SH-SY5Y (cell line): Measurements from ENCODE around the gene TUSC2.

ENCODE experiments used
- GATA2 ChIP-seq: IDR thresholded peaks from 2 replicates; pipeline ENCODE4 v1.6.1; 2011; ENCODE audit warnings: mild to moderate bottlenecking, low read depth, low read length
- GATA3 ChIP-seq: IDR thresholded peaks from 2 replicates; pipeline ENCODE4 v1.6.1; 2011; ENCODE audit warnings: low read depth, mild to moderate bottlenecking, low read length, moderate library complexity

The TUSC2 gene

DNA sequence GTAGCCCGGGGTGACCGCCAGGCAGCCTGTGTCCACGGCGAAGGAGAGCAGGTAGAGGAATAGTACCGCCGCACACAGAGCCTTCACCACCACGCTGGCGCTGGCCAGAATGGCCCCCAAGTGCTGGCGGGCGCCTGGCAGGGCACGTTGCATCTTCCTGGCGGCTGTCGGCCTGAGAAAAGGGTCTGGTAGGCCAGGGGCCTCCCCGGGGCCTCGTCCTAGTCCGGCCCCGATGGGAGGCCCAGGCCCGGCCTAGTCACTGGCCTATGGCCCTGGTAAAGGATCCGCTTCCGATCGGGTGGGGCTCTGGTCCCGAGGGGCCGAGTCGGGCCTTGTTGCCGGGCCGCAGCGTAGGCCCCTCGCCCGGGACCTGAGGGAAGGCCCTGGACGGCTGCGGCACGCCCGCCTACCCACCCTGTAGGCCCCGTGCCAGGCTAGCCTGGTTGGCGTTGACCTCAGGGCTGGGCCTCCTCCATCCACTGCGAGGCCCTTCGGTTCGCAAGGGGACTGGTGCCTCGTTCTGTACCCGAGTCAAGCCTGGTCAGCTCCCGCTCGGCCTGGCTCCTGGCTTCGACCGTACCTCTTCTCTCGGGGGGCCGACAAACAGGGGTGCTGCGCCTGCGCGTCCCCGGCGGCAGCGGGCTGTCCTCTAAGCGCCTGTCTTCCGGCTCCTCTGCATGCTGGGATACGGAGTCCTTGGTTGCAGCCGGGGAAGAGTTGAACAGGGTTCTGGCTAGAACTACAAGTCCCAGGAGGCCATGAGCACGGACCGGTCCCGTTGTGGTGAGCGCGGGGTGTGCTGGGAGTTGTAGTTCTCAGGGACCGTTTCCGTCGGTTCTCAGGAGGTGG is 31.1 kb upstream of the TUSC2 start, which contains the start of gene TMEM115:
TMEM115 (minus strand) TSS at position 611 of the 849 bp plus-strand sequence; CDS start at position 153, 458 bp downstream.
- TF ChIP-seq GATA3 (no peak), GATA2 (no peak)

DNA sequence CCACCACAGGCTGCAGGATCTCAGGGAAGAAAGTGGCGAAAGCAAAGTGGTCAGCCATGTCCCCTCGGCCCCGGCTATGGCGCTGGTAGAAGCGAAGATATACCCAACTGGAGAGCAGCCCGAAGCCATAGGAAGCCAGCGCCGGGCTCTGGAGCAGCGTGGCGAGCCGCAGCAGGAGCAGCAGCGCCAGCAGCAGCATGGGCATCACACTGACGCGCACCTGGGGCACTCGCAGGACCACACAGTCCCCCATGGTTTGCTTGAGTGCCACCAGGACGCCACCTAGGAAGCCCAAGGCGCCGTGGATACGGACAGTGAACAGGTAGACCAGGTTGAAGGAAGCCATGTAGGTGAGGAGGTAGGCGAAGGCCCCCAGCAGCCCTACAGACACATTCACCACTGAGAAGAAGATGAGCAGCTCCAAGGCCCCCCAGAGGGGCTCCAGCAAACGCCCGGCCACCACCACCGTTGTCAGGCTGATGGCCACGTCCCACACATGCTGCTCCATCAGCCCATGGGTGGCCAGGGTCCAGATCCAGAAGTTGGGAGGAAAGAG is 30.4 kb upstream of the TUSC2 start:
- TF ChIP-seq GATA2 (no peak), GATA3 (no peak)

DNA sequence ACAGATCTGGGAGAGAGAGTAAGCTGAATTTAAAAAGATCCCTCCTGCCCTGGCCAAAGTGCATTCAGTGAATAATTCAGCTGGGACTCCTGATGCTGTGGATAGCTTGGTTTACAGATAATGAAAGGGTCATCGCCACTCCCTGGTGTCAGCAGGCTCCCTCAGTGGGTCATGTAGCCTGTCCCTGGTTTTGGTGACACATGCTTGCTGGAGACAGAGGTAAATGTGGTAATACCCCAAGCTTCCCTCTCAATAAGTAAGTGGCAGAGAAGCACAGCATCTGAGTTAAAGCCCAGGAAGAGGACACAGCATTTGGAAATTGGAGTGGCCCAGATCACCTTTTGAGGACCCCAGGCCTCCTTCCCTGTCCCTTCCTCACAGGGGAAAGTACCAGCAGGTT is 29.5 kb upstream of the TUSC2 start:
- no peak for TF ChIP-seq GATA3

DNA sequence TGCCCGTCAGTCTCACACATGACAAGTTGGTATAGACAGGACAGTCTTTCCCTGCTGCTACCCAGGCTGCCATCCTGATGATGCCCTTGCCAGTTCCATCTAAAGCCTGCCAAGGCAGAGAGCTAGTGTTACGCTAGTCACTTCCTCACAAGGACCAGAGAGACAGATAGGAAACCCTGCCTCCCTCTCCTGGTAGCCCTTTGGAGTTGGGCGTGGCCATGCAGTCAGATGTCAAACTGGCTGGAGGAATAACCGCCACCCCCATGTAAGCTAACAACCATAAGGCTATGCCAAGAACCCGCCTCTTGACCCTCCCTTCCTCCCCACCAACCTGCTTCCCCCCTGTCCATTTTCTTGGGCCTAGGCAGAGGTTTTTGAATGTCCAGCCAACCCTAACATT is 28.5 kb upstream of the TUSC2 start:
- TF ChIP-seq GATA3 (no peak), GATA2 (no peak)

DNA sequence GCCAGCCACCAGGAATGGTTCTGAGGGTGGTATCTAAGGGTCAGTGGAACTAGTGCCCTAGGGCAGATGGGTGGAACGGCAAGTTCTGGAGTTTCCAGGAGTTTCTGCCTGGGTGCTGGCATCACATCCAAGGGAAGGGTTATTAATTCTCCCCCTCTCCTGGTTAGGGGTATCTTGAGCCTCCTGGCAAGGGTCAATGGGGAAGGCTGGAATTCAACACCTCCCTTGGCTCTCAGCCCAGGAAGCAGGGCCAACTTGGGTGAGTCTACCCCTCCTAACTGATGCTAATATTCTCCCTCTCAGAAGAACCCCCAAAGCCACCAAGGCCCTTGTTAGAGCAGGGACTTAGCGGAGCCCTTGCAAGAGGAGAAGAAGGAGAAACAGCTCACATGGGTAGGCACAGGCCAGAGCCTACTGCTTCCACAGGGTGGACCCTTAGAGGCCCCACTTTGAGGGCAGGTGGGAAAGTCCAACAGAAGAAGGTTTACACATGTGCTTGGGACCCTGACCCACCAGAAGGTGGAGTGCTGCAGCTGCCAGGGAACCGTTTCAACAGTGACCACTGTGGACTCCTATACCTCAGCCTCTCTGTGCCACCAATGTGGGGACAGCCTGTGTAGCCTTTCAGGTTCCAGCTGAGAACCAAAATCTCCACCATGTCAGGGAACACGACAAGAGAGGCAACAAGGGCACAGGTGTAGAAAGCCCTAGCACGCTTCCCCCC is 28.0 kb upstream of the TUSC2 start:
- TF ChIP-seq GATA3: no peak
- TF ChIP-seq GATA2: no peak

DNA sequence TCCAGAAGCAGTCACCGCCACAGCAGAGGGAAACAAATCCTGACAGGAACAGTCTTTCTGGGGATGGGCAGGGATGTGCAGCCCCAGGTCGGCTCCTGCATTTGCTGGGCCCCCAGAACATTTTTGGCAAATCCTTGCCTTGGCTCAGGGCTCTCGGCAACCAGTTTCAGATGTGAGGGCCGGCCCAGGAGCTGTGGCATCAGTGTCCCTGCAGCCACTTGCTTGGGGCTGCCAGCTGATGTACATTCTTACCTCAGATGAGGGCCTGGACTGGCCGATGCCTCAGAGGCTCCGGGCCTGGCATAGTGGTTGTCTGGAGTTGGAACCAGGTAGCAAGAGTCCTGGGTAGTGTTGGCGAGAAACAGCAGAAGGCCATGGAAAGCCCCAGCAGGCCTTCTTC is 26.8 kb upstream of the TUSC2 start:
- TF ChIP-seq GATA2 (no peak), GATA3 (no peak)

DNA sequence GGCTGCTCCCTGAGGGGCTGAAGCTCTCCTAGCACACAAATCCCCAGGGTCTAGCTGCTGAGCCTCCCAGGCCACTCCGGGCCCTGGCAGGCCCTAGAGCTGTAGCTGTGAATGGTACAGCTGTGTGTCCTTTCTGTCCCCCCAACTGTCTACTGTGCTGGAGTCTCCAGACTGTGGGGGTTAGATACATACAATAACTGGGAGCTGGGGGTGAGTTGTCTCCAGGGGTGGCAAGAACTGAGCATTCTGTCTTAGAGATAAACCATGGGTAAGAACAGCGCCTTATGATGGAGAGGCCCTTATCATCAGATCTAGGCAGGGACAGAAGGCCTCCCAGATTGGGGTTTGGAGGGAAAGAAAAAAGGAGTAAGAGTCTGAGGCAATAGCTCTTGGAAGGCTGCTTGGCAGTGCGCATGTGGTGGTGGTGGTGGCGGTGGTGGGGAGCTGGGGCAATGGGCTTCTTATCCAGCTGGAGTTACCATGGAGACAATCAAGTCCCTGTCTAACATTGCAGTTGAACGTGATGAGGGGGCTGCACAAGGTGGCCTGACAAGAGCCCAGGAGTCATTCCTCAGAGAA is 26.3 kb upstream of the TUSC2 start:
- TF ChIP-seq GATA3 (no peak), GATA2 (peak; percentile 72; the same call in 1 of the 2 replicates)

DNA sequence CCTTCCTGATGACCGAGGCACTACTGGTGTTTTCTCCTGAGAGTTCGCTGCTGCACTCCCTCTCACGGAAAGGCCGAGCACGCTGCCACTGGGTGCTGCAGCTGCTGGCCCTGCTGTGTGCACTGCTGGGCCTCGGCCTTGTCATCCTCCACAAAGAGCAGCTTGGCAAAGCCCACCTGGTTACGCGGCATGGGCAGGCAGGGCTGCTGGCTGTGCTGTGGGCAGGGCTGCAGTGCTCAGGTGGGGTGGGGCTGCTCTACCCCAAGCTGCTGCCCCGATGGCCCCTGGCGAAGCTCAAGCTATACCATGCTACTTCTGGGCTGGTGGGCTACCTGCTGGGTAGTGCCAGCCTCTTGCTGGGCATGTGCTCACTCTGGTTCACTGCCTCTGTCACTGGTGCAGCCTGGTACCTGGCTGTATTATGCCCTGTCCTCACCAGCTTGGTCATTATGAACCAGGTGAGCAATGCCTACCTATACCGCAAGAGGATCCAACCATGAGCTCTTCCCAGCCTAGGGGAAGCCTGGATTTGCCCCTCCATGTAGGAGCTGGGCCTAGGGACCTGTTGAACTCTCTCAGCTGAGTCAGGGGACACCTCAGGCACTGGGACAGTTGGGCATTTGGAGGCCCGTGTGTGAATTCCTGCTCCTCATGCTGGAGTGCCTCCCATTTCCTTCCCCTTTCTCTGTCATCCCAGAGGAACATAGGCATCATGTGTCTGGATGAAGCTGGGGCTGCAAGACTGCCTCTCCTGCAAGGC is 25.4 kb upstream of the TUSC2 start:
- TF ChIP-seq GATA2: no peak
- TF ChIP-seq GATA3: no peak

DNA sequence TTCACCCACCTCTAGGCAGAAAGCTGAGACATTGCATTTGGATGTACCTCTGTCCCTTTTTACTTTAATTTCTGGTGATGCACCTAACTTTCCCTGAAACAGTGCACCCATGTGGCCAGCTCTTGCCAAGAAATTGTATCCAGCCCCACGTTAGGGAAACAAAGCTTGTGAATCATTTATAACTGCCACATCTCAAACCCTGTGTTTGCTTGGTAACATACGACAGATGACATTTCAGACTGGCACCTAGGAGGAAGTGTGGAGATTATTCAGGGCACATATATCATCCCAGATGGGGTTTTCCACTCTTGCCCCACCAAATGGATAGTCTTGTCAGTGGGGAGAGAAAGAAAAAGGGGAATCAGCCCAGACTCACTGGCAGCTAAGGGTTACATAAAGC is 24.8 kb upstream of the TUSC2 start:
- no peak for TF ChIP-seq GATA3
- TF ChIP-seq GATA2: no peak

DNA sequence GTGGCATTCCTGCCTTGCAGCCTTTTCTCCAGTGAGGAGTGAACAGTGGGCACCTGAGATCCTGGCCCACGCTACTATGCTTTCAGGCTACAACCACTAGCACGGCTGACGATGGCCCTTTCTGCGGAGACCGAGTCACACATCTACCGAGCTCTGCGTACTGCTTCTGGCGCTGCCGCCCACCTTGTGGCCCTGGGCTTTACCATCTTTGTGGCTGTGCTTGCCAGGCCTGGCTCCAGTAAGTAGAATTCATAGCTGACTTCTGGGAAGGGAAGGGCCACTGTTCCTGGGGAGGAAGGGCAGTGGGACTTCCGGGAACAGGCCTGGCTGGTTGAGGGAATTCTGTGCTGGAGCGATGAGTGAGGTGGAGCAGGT is 23.3 kb upstream of the TUSC2 start:
- TF ChIP-seq GATA2: no peak
- no peak for TF ChIP-seq GATA3

DNA sequence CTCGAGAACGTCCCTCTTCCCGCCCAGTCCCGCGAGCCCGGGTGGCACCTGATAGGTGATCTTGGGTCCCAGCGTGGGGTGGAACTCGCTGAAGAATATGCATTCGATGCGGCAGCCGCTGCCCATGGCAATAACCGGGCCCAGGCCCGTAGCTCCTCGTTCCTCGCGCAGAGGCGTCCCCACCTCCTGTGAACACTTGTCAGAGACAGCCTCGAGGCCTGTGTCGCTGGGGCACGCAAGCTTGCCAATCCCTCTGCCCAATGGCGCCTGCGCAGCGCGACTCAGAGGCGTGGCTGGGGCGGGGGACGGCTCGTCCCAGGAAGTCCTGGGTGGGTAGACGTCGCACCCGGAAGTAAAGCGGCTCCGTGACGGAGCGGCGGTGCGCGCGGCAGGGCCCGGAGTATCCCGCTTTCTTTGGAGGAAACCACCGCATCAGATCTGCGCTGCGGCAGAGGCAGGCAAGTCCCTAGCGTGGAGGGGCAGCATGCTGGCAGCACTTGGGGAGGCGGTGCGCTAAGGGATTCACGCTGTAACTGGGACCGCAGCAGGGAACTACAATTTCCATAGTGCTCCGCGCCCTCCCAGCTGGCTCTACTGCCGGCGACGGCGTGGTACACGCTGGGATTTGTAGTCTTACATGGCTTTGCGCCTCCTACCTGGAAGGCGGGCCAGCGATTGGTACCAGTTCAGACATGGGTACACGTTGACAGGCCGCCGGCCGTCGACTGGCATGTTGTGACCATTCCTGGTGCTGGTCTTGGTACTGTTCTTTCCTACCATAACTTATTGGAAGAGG is 22.7 kb upstream of the TUSC2 start, which contains the start of the genes CYB561D2 and NPRL2:
CYB561D2 (plus strand) TSS at position 336 of the 796 bp plus-strand sequence. CDS start 572 bp downstream, outside the sequence.
NPRL2 (minus strand) TSS at position 249 of the 796 bp plus-strand sequence; CDS start at position 126, 123 bp downstream.
- no peak for TF ChIP-seq GATA2
- no peak for TF ChIP-seq GATA3

DNA sequence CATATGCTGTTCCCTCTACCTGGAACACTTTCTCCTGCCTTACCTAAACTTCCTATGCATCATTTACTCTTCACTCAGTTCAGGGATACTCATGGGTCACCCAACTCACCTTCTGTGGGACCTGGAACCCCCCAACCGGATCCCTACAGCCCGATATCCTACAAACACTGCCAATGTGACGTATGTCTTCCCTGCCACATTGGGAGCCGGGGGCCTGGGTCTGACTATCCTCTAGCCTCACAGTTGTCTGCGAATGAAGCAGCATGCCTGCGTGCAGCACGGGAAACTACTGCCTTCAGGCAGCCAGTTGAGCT is 22.1 kb upstream of the TUSC2 start:
- no peak for TF ChIP-seq GATA3
- no peak for TF ChIP-seq GATA2
